GM12801 (cell line): ENCODE data around the gene INTS6L.

Experiments used
- CTCF ChIP-seq: IDR thresholded peaks from one replicate; pipeline ENCODE4 v1.5.1; 2011; ENCODE audit warnings: control low read depth; ENCODE audit not compliant: insufficient read length; ENCODE audit errors: extremely low read depth

Gene INTS6L

GRCh38 chrX:135557344-135557743 is 36.9 kb downstream of the INTS6L start:
- TF ChIP-seq CTCF, result no peak

GRCh38 chrX:135572436-135572835 is 52.0 kb downstream of the INTS6L start:
- no peak for TF ChIP-seq CTCF

- no peak for TF ChIP-seq CTCF
These were observed 61.0 kb downstream of the INTS6L start for GRCh38 chrX:135581496-135581895.

- no peak for TF ChIP-seq CTCF
These were observed 64.7 kb downstream of the INTS6L start for GRCh38 chrX:135585153-135585552.

GRCh38 chrX:135591871-135592270 is 71.4 kb downstream of the INTS6L start:
- TF ChIP-seq CTCF, result no peak

- no peak for TF ChIP-seq CTCF
These were observed 75.1 kb downstream of the INTS6L start for GRCh38 chrX:135595543-135595942.

- TF ChIP-seq CTCF, result no peak
These were observed 76.0 kb downstream of the INTS6L start for GRCh38 chrX:135596495-135596894.

- no peak for TF ChIP-seq CTCF
These were observed 85.4 kb downstream of the INTS6L start for GRCh38 chrX:135605906-135606305.
